ENCODE data around the gene RCAN3.

Gene RCAN3

DNA sequence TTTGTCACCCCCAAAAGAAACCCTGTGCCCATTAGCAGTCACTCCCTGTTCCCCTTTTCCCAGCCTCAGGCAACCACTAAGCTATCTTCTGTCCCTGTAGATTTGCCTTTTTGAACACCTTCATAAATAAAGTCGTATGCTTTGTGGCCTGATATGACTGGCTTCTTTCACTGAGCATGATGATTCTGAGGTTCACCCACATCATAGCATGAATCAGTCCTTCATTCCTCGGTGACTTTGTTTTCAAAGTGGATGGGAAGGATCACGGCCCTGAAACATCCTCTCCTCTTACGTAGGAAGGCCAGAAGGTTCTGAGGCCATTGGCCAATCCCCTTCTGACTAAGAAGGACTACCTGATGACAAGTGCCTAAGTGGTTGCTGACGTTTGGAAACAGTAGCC lies 48.0 kb upstream of the RCAN3 start:
- H3K4me1 ChIP-seq (ENCODE audit: control insufficient read depth, insufficient read depth, low read length) = no peaks in the 10 kb centered on the region
- ChIA-PET POLR2A (no interaction called here), CTCF (interaction anchor here (0.6 kb wide), 1 partner anchor 146 kb away, joined by 3 read pairs; no protein-coding TSS in a partner anchor)
- no peak overlapping the region for H3K27ac ChIP-seq (ENCODE audit: extremely low read depth, low read depth, low read length)
- no peaks in the 10 kb centered on the region for H3K9me3 ChIP-seq (ENCODE audit: control insufficient read depth, insufficient read depth, low read depth, low read length)
- peaks cover 3 to 84% of the 10 kb centered on the region in 2 experiments; a peak in 2 of 3 replicates for H3K36me3 ChIP-seq (ENCODE audit: control insufficient read depth in 2 of 2, insufficient read depth in 1 of 2, low read length in 2 of 2)
- TF ChIP-seq, protein P1, sequence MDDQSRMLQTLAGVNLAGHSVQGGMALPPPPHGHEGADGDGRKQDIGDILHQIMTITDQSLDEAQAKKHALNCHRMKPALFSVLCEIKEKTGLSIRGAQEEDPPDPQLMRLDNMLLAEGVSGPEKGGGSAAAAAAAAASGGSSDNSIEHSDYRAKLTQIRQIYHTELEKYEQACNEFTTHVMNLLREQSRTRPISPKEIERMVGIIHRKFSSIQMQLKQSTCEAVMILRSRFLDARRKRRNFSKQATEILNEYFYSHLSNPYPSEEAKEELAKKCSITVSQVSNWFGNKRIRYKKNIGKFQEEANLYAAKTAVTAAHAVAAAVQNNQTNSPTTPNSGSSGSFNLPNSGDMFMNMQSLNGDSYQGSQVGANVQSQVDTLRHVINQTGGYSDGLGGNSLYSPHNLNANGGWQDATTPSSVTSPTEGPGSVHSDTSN (CRISPR knock-in tag; IDR thresholded peaks at IDR 0.05) = no peak
- TF ChIP-seq ZNF654 (tag by site-specific recombination; IDR thresholded peaks at IDR 0.05; ENCODE audit: low read depth) = no peak
- TF ChIP-seq, protein P2, sequence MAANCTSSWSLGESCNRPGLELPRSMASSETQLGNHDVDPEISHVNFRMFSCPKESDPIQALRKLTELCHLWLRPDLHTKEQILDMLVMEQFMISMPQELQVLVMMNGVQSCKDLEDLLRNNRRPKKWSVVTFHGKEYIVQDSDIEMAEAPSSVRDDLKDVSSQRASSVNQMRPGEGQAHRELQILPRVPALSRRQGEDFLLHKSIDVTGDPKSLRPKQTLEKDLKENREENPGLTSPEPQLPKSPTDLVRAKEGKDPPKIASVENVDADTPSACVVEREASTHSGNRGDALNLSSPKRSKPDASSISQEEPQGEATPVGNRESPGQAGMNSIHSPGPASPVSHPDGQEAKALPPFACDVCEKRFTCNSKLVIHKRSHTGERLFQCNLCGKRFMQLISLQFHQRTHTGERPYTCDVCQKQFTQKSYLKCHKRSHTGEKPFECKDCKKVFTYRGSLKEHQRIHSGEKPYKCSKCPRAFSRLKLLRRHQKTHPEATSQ (tag by site-specific recombination; IDR thresholded peaks at IDR 0.05) = no peak
- no peak for TF ChIP-seq KLF10 (tag by site-specific recombination; IDR thresholded peaks at IDR 0.05)
- no peak for TF ChIP-seq ZFHX2 (tag by site-specific recombination; conservative IDR thresholded peaks at IDR 0.05)
- TF ChIP-seq ZNF785 (tag by site-specific recombination; IDR thresholded peaks at IDR 0.05) = no peak
- TF ChIP-seq ZFP3 (tag by site-specific recombination; IDR thresholded peaks at IDR 0.05; ENCODE audit: low read depth) = no peak
- TF ChIP-seq ZNF112 (tag by site-specific recombination; IDR thresholded peaks at IDR 0.05) = no peak
- no peak overlapping the region for H3K4me3 ChIP-seq (ENCODE audit: low read depth, low read length)

DNA sequence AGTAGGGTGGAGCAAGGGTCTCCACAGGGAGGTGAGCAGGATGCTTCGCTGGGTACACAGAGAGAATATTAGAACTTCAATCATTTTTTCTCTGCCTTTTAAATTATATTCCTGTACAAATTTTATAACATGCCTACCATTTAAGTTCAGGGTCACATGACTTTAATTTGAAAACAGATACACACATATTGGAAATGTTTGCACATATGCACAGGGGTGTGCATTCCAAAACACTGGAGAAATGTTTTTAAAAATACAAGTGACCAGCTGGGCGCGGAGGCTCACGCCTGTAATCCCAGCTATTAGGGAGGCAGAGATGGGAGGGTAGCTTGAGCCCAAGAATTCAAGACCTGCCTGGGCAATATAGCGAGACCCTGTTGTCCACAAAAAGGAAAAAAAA lies 47.4 kb upstream of the RCAN3 start:
- CTCF ChIA-PET = no interaction called here
- POLR2A ChIA-PET = no interaction called here
- no peaks in the 10 kb centered on the region for H3K4me1 ChIP-seq (ENCODE audit: control insufficient read depth, insufficient read depth, low read length)
- H3K36me3 ChIP-seq (ENCODE audit: control insufficient read depth in 2 of 2, insufficient read depth in 1 of 2, low read length in 2 of 2) = peaks cover 3 to 84% of the 10 kb centered on the region in 2 experiments; a peak in 2 of 3 replicates
- H3K9me3 ChIP-seq (ENCODE audit: control insufficient read depth, insufficient read depth, low read depth, low read length) = no peaks in the 10 kb centered on the region
- TF ChIP-seq YY2 (tag by site-specific recombination; IDR thresholded peaks at IDR 0.05) = no peak
- H3K4me3 ChIP-seq (ENCODE audit: low read depth, low read length) = no peak overlapping the region
- no peak overlapping the region for H3K27ac ChIP-seq (ENCODE audit: extremely low read depth, low read depth, low read length)

DNA sequence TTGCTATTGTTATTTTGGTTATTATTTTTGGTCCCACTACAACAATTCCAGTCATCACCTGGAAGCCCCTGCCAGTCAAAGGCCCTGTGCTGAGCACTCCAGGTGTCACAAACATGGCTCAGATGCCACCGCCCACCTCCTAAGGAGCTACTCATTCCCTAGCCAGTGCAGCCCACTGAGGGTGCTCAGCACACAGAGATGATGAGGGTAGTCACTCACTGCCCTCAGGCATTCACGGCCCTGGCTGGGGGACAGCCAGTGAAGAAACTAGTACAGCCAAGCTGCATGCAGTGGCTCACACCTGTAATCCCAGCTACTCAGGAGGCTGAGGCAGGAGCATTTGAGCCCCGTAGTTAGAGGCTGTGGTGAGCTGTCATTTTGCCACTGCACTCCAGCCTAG lies 44.8 kb upstream of the RCAN3 start:
- CTCF ChIA-PET = interaction anchor here (0.9 kb wide), 1 partner anchor 9 kb away, joined by 3 read pairs; no protein-coding TSS in a partner anchor
- Histone ChIP-seq H3K9me3 (ENCODE audit: control insufficient read depth, insufficient read depth, low read depth, low read length) (no peaks in the 10 kb centered on the region), H3K27ac (ENCODE audit: extremely low read depth, low read depth, low read length) (no peak overlapping the region), H3K4me3 (ENCODE audit: low read depth, low read length) (no peak overlapping the region), H3K36me3 (ENCODE audit: control insufficient read depth in 2 of 2, insufficient read depth in 1 of 2, low read length in 2 of 2) (peaks cover 3 to 72% of the 10 kb centered on the region in 2 experiments), H3K4me1 (ENCODE audit: control insufficient read depth, insufficient read depth, low read length) (no peaks in the 10 kb centered on the region)
- POLR2A ChIA-PET = no interaction called here
- TF ChIP-seq, protein P3, sequence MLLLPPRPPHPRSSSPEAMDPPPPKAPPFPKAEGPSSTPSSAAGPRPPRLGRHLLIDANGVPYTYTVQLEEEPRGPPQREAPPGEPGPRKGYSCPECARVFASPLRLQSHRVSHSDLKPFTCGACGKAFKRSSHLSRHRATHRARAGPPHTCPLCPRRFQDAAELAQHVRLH (tag by site-specific recombination; IDR thresholded peaks at IDR 0.05) = no peak
- TF ChIP-seq, protein P4, sequence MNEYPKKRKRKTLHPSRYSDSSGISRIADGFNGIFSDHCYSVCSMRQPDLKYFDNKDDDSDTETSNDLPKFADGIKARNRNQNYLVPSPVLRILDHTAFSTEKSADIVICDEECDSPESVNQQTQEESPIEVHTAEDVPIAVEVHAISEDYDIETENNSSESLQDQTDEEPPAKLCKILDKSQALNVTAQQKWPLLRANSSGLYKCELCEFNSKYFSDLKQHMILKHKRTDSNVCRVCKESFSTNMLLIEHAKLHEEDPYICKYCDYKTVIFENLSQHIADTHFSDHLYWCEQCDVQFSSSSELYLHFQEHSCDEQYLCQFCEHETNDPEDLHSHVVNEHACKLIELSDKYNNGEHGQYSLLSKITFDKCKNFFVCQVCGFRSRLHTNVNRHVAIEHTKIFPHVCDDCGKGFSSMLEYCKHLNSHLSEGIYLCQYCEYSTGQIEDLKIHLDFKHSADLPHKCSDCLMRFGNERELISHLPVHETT (tag by site-specific recombination; IDR thresholded peaks at IDR 0.05) = no peak
- TF ChIP-seq ZNF558 (tag by site-specific recombination; IDR thresholded peaks at IDR 0.05) (no peak), ZNF155 (tag by site-specific recombination; IDR thresholded peaks at IDR 0.05) (no peak), ZNF426 (tag by site-specific recombination; IDR thresholded peaks at IDR 0.05) (no peak), ZNF548 (tag by site-specific recombination; IDR thresholded peaks at IDR 0.05) (no peak), ZNF707 (tag by site-specific recombination; IDR thresholded peaks at IDR 0.05) (no peak), ZNF837 (tag by site-specific recombination; IDR thresholded peaks at IDR 0.05) (no peak), ZNF114 (tag by site-specific recombination; IDR thresholded peaks at IDR 0.05) (no peak), SCRT1 (tag by site-specific recombination; IDR thresholded peaks at IDR 0.05; ENCODE audit: borderline replicate concordance) (no peak), EGR2 (tag by site-specific recombination; IDR thresholded peaks at IDR 0.05; ENCODE audit: low read depth) (no peak), ZNF561 (tag by site-specific recombination; IDR thresholded peaks at IDR 0.05; ENCODE audit: borderline replicate concordance) (no peak), ZNF292 (tag by site-specific recombination; IDR thresholded peaks at IDR 0.05; ENCODE audit: borderline replicate concordance, low read depth) (no peak)

Measured in HEK293 (cell line).